Vagina (tissue), 2 donors: ENCODE data around the gene ITPKB.

ENCODE experiments used
- CTCF ChIP-seq, 3 experiments: fragments of 450-650 bp in 2 of 3; fragments of 200-600 bp in 1 of 3; sonication (generic) in 1 of 3; IDR thresholded peaks; one replicate each; pipeline ENCODE4 v1.5.1; 2017 to 2019; ENCODE audit warnings: antibody characterized with exemption in 3 of 3, mild to moderate bottlenecking in 2 of 3, moderate library complexity in 2 of 3
- POLR2A ChIP-seq, 2 donors: fragments of 450-650 bp; IDR thresholded peaks; one replicate each; pipeline ENCODE4 v1.6.1; 2017; ENCODE audit warnings: antibody characterized with exemption in 2 of 2, mild to moderate bottlenecking in 2 of 2, moderate library complexity in 2 of 2
- POLR2AphosphoS5 ChIP-seq, 2 donors: sonication (generic); formaldehyde crosslinking; IDR thresholded peaks; one replicate each; pipeline ENCODE4 v1.9.0; 2017; ENCODE audit warnings: antibody characterized with exemption in 2 of 2, mild to moderate bottlenecking in 2 of 2, low read depth in 1 of 2; ENCODE audit not compliant: insufficient read depth in 1 of 2

GRCh38 chr1:226731257-226731893, 7.7 kb downstream of the ITPKB start:
- TF ChIP-seq CTCF (IDR thresholded peaks at IDR 0.05): no peak
- TF ChIP-seq POLR2A (IDR thresholded peaks at IDR 0.05): no peak
- no peak for TF ChIP-seq POLR2AphosphoS5 (IDR thresholded peaks at IDR 0.05; ENCODE audit: insufficient read depth in 1 of 2, low read depth in 1 of 2)
